GM10248 (cell line): Measurements from ENCODE around the gene B3GLCT.

ENCODE experiments used
- CTCF ChIA-PET: fragments of 300-600 bp; sonication (Branson Sonifier 250); formaldehyde crosslinking; extraction: SDS; loops from one replicate; lab custom pipeline; 2021; ENCODE audit warnings: antibody characterized with exemption; lab: Yijun Ruan, JAX
- POLR2A ChIA-PET: fragments of 350-650 bp; sonication (Branson Sonifier 250); formaldehyde crosslinking; extraction: SDS; loops from one replicate; lab custom pipeline; 2020; ENCODE audit warnings: antibody characterized with exemption; lab: Yijun Ruan, JAX
- DNase-seq: peaks from one replicate; pipeline ENCODE4 v3.0.0; 2012; ENCODE audit errors: extremely low spot score
- TF ChIP-seq, protein P1 (sequence below): IDR thresholded peaks from 2 replicates; pipeline ENCODE4 v1.5.1; 2012; ENCODE audit warnings: mild to moderate bottlenecking, low read depth; ENCODE audit errors: extremely low read depth, missing control alignments, control extremely low read depth

B3GLCT gene

DNA sequence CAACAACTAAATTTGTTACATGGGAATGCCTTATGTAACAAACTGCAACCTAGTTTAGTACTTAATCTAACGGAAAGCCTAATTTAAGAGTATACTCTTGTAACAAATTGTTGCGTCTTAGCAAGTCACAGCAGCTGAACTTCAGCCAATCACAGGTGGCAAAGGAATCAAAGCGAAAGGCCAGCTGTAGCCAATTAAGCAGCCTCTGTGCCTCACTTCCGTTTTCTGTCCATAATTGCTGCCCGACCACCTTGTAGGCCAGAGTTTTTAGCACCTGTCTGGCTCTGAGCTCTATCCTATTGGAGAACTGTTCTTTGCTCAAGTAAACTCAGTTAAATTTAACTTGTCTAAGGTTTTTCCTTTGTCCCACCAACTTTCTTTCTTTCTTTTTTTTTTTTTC lies 20.0 kb upstream of the B3GLCT start:
- TF ChIP-seq, protein P1, sequence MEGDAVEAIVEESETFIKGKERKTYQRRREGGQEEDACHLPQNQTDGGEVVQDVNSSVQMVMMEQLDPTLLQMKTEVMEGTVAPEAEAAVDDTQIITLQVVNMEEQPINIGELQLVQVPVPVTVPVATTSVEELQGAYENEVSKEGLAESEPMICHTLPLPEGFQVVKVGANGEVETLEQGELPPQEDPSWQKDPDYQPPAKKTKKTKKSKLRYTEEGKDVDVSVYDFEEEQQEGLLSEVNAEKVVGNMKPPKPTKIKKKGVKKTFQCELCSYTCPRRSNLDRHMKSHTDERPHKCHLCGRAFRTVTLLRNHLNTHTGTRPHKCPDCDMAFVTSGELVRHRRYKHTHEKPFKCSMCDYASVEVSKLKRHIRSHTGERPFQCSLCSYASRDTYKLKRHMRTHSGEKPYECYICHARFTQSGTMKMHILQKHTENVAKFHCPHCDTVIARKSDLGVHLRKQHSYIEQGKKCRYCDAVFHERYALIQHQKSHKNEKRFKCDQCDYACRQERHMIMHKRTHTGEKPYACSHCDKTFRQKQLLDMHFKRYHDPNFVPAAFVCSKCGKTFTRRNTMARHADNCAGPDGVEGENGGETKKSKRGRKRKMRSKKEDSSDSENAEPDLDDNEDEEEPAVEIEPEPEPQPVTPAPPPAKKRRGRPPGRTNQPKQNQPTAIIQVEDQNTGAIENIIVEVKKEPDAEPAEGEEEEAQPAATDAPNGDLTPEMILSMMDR: no peak
- ChIA-PET CTCF (interaction anchor here (1.0 to 1.2 kb wide), 2 partner anchors 9 to 22 kb away, joined by 3 read pairs; no protein-coding TSS in a partner anchor), POLR2A (no interaction called here)
- DNase-seq: no peak

DNA sequence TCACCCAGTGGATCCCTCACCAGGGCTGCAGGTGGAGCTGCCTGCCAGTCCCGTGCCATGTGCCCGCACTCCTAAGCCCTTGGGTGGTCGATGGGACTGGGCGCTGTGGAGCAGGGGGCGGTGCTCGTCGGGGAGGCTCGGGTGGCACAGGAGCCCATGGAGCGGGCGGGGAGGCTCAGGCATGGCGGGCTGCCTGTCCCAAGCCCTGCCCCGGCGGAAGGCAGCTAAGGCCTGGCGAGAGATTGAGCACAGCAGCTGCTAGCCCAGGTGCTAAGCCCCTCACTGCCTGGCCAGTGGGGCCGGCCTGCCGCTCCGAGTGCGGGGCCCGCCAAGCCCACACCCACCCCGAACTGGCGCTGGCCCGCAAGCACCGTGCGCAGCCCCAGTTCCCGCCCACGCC lies 16.8 kb upstream of the B3GLCT start:
- no peak for DNase-seq
- TF ChIP-seq, protein P1: no peak
- POLR2A ChIA-PET: no interaction called here
- CTCF ChIA-PET: no interaction called here

DNA sequence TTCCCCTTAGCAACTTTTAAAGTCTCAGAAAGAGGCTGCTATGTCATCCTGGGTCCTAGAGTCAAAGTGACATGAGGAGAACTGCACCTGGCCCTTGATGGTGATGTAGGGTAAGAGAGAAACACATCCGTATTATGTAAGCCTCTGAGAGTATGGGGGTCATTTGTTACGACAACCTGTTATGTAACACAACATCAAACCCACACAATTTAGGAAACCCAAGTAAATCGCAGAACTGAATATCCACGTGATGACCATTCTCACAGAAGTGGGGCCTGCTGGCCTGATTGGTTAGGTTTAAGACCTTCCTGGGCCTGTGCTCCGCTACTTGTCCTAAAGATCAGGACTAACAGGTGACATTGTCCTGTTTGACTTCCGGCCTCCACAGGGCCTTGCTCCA lies 15.3 kb upstream of the B3GLCT start:
- POLR2A ChIA-PET: no interaction called here
- TF ChIP-seq, protein P1: no peak
- DNase-seq: no peak
- CTCF ChIA-PET: no interaction called here

DNA sequence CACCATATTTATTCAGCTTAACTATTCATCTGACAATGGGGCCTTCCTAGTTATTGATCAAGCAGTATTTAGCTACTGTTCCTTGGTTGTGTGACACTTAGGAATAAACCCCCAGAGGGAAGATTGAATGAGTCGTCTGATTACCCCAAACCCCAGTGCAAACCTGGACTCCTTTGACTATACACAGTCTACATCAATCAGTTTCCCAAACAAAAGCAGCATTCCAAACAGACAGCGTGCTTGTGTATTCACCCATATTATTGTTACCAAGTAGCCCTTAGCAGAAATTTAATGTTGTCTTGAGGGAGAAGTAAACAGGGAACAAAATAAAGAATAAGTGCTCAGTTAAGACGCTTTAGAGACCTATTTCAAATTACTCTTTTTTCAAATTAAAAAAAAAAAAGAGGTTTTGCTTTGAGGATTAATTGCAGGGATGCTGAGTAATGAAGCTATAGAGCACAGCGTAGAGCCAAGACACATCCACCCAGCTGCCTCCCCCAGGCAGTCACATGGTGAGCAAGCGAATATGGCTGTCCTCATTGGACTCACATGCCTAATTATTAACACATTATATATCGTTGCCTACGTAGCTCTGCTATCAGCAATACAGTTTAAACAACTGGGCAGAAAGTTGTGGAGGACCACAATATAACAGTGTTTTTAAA lies 14.7 kb upstream of the B3GLCT start:
- ChIA-PET POLR2A (no interaction called here), CTCF (interaction anchor here (1.1 kb wide), 1 partner anchor 32 kb away, joined by 3 read pairs; no protein-coding TSS in a partner anchor)

DNA sequence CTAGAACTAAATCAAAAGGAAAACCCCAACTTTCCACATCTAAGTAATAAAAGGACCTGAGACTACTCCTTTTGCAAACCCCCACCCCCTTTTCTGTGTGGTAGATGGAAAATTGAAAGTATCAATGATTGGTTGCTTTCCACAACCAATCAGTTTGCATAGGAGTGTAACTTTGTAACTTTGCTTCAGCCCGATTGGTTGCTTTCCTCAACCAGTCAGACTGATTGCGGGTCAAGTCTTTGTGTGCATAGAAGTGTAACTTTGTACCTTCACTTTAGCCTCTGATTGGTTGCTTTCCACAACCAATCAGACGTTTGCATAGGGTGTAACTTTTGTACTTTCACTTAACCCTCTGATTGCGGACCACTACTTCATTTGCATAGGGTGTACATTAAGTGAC lies 8.0 kb upstream of the B3GLCT start:
- no peak for DNase-seq
- CTCF ChIA-PET: interaction anchor here (0.8 kb wide), 1 partner anchor 16 kb away, joined by 3 read pairs; no protein-coding TSS in a partner anchor
- POLR2A ChIA-PET: no interaction called here
- TF ChIP-seq, protein P1: no peak

More for the DNA sequence above, 14.7 kb upstream of the B3GLCT start:
- TF ChIP-seq, protein P1: no peak
- no peak for DNase-seq

DNA sequence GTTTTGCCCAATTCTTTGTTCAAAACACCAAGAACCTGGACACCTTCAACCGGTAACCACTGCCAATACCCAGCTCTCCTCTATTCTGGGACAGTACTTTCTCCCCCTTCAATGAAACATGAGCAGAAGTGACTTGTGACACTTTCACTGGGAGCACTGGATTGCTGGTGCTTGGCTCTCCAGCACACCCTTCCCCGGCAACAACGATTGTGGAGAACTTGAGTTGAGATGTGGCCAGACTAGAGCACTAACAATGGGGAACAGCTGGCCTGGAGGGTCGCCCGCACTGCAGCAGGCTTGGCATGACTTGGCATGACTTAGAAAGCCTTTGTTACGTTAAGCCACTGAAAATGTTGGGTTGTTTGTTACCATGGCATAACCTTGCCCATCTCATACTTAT lies 7.5 kb upstream of the B3GLCT start:
- ChIA-PET CTCF (no interaction called here), POLR2A (no interaction called here)
- no peak for DNase-seq
- TF ChIP-seq, protein P1: no peak
